Activated CD8-positive, alpha-beta memory T cell treated with anti-CD3 and anti-CD28 coated beads, Interleukin-2, amount 50 U/mL, for 48 hours (primary cell): Measurements from ENCODE around the gene ARHGEF26.

Experiments
- DNase-seq: peaks from one replicate; pipeline ENCODE4 v3.0.0-alpha.2; 2020

The ARHGEF26 gene

DNA sequence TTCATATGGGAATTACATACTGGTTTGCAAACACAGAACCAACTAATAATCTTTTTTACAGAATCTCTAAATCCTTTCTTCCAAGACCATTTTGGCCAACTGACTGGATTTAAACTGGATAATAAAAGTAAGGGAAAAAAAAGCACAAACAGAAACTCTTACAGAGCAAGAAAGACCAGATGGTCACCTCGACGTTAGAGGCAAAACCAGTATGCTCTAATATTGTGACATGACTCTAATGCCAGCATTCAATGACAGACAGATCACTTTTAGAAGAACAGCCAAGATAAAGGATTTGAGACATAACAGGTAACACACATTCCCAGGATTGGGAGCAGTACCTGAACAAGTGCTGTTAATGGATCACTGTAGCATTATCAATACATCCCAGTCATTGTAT is 152.2 kb downstream of the ARHGEF26 start:
- DNase-seq, result no peak

DNA sequence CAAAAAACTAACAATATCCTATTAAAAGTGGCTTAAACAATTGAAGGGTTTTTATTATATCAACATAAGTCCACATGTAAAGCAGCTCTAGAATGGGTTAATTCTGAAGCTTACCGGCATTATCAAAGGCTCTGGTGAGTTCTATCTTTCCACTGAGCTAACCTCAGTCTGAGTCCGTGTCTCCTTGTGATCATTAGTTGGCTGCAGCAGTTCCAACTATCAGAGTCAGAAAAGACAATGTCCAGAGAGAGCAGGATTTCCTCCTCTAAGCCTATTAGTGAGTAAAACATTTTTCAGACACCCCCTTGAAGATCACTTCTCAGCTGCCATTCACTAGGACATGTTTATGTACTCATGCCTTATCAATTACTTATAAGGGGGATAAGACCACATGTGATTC is 153.2 kb downstream of the ARHGEF26 start:
- no peak for DNase-seq

- DNase-seq, result no peak
Measured at GRCh38 chr3:154275292-154275691, 154.1 kb downstream of the ARHGEF26 start.

GRCh38 chr3:154275965-154276364 is 154.8 kb downstream of the ARHGEF26 start:
- no peak for DNase-seq

DNA sequence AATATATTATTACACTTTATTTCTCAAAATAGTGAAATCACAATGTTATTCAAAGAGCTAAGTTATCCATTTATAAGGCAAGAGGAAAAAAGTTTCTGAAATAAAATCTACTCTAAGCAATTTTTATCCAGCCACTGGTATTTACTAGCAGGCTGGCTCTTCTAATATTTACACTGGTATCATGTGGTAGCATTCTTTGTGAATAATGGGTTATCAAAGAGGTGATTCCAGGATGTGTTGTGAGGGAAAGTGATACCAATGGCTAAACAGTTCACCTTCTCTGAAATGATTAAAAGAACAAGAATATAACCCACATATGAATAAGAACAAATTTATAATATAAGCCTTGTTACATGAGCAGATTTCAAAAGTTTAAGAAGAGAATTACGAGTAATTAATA is 159.0 kb downstream of the ARHGEF26 start:
- DNase-seq, result no peak

DNA sequence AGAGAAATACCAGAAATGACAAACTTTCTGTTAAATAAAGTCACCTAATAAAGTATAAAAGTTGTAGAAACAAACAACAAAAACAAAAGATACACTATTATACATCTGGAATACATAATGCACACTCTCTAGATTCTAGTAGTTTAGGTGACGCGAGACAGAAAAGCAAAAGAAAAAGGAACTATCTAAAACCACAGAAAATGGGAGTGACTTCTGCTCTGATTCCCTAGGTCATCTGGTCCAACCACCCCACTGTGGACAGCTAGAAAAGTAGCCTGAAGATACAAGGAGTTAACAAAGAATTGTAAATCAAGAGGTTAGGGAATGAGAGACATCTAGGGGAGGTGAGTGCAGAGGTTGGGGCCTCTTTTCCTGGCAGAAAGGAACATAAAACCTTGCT is 164.0 kb downstream of the ARHGEF26 start:
- DNase-seq, result no peak

DNA sequence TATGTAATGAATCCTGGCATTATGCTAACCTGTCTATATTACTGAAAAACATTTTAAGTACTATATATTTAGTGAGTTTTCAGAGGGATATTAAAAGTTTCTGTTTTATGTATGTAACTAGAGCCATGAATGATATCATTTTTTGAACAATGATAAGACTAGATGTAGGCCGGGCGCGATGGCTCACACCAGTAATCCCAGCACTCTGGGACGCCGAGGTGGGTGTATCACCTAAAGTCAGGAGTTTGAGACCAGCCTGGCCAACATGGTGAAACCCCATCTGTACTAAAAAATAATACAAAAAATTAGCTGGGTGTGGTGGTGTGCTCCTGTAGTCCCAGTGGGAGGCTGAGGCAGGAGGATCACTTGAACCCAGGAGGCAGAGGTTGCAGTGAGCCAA is 169.0 kb downstream of the ARHGEF26 start:
- no peak for DNase-seq

DNA sequence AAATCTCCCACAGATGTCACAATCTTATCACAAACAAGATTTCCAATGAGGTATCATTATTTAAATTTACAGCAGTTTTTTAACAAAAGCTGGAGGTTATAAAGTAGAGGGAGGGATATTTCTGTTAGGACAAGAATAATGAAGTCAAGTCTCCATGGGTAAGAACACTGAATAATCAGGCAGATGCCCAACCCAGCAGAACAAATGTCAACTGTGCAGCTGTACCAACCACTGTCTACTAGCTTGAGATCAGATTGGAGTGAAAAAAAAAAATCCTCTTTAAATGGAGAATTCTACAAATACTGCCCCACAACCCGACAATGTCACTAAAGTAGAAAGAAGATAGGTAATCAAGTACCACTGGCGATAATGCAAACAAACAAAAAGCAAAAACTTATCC is 172.8 kb downstream of the ARHGEF26 start:
- DNase-seq, result no peak

DNA sequence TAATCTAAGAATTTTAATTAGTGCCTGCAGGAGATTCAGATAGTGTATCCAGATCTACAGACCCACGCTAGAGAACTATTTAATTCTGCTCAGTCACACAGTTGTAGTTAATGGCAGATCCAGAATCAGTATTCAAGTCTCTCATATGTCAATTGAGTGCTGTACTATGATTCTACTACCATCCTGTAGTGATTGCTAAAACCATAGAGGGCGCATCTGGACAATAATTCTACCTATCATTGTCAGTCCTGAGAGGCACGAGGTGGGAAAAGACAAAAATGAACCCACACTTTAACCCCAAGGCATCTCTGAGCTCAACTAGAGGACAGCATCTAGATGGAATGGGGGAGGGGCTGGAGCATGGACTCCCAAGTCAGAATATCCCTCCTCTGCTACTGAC is 180.4 kb downstream of the ARHGEF26 start:
- DNase-seq, result no peak

GRCh38 chr3:154304116-154304786 is 183.1 kb downstream of the ARHGEF26 start:
- DNase-seq, result no peak

GRCh38 chr3:154304936-154305335 is 183.7 kb downstream of the ARHGEF26 start:
- DNase-seq, result no peak

- DNase-seq, result no peak
Measured at GRCh38 chr3:154307363-154307762, 186.2 kb downstream of the ARHGEF26 start.
